ENCODE data around the gene CAPN7.

DNA sequence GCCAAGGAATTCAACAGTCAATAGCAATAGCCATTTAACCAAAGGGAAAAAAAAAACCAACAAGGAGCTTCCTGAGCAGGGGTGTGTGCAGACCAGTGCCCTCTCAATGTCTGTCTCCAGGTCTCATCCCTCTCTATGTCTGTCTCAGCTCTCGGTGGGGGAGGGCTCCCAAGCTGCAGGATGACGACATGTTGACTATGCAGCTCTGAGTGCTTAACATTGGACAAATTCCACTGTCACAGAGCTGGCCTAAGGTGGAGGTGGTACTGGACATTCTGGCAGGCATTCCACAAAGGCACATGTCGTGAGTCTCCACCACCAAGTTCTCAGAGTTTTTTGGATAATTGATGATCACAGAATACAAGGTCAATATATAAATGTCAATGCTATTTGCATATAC is 2.0 kb upstream of the CAPN7 start:
- TF ChIP-seq, protein P1, sequence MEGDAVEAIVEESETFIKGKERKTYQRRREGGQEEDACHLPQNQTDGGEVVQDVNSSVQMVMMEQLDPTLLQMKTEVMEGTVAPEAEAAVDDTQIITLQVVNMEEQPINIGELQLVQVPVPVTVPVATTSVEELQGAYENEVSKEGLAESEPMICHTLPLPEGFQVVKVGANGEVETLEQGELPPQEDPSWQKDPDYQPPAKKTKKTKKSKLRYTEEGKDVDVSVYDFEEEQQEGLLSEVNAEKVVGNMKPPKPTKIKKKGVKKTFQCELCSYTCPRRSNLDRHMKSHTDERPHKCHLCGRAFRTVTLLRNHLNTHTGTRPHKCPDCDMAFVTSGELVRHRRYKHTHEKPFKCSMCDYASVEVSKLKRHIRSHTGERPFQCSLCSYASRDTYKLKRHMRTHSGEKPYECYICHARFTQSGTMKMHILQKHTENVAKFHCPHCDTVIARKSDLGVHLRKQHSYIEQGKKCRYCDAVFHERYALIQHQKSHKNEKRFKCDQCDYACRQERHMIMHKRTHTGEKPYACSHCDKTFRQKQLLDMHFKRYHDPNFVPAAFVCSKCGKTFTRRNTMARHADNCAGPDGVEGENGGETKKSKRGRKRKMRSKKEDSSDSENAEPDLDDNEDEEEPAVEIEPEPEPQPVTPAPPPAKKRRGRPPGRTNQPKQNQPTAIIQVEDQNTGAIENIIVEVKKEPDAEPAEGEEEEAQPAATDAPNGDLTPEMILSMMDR (IDR thresholded peaks at IDR 0.05) = no peak
- TF ChIP-seq POLR2A (IDR thresholded peaks at IDR 0.05) = no peak
